RWPE1 (cell line): ENCODE results near the gene ST6GALNAC3.

Experiments used
- CTCF ChIA-PET: fragments of 350-600 bp; sonication (Branson Sonifier 250); formaldehyde crosslinking; extraction: SDS; loops from one replicate; lab custom pipeline; 2021; lab: Yijun Ruan, JAX
- POLR2A ChIA-PET: fragments of 400-600 bp; formaldehyde crosslinking; extraction: SDS; loops from one replicate; lab custom pipeline; 2020; ENCODE audit warnings: antibody characterized with exemption; ENCODE audit not compliant: low non-redundant PET; lab: Yijun Ruan, JAX
- DNase-seq: peaks from one replicate; pipeline ENCODE4 v3.0.0; 2012; ENCODE audit warnings: low spot score
- H3K27ac ChIP-seq: fragments of 450-650 bp; 2 replicates; pipeline ENCODE4 v1.5.1; 2017
- TF ChIP-seq, protein P1 (sequence below): fragments of 450-650 bp; conservative IDR thresholded peaks from 2 replicates; pipeline ENCODE4 v1.5.1; 2017; ENCODE audit warnings: low read depth, mild to moderate bottlenecking

The ST6GALNAC3 gene

DNA sequence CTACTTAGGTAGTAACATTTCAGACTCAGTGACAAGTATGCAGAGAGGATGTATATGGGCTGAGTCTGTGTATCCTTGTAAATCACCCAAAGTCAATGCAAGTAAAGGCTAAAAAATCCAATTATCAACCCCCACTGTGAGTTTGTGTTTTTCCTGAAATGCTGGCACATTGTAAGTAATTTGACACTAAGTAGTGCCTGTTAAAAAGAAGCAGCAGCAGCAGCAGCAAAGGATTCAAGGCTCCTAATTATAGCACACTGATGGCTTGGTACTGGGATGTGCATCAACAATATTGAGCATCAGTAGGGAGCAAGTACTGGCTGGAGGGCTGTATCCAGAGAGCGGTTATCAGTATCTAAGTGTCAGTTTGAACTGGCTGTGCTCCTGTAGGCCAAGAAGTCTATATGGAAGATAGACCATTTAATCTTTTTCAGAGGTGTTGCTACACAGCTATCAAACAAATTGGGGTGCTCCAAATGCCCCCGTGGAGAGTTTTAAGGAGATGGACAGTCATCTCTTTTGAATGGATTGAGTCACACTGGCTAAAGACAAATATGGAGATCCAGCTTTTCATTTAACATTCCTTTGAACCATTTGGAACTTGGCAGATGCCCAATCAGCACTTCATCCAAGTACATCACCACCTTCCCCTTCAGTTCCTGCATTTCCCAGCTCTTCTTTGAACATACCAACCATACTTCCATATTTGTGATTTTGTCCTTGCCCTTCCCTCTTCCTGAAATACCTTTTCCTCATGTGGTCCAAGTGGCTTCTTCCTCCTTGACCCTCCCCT lies 551.5 kb downstream of the ST6GALNAC3 start:
- ChIA-PET CTCF (no interaction called here), POLR2A (no interaction called here)
- no peak for DNase-seq
- TF ChIP-seq, protein P1, sequence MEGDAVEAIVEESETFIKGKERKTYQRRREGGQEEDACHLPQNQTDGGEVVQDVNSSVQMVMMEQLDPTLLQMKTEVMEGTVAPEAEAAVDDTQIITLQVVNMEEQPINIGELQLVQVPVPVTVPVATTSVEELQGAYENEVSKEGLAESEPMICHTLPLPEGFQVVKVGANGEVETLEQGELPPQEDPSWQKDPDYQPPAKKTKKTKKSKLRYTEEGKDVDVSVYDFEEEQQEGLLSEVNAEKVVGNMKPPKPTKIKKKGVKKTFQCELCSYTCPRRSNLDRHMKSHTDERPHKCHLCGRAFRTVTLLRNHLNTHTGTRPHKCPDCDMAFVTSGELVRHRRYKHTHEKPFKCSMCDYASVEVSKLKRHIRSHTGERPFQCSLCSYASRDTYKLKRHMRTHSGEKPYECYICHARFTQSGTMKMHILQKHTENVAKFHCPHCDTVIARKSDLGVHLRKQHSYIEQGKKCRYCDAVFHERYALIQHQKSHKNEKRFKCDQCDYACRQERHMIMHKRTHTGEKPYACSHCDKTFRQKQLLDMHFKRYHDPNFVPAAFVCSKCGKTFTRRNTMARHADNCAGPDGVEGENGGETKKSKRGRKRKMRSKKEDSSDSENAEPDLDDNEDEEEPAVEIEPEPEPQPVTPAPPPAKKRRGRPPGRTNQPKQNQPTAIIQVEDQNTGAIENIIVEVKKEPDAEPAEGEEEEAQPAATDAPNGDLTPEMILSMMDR, result no peak
- H3K27ac ChIP-seq, result no peak overlapping the region

DNA sequence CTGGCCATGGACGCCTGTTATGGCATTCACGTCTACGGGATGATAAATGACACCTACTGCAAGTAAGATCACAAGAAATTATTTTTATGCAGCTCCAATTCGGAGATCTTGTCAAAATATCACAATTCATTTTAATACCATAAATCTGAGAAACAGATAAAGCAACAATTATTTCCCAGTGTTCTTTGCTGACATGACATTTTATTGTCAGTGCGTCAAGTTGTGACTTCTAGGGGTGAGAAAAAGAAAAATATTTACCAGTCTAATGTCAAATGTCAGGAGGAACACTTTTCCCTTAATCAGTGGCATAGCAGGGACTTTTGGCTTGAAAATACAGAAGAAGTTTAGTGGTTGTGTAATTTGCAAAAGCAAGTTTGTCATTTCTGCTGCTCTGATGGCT lies 553.0 kb downstream of the ST6GALNAC3 start:
- DNase-seq, result no peak
- POLR2A ChIA-PET, result no interaction called here
- no peak overlapping the region for H3K27ac ChIP-seq
- TF ChIP-seq, protein P1, result no peak
- CTCF ChIA-PET, result no interaction called here

DNA sequence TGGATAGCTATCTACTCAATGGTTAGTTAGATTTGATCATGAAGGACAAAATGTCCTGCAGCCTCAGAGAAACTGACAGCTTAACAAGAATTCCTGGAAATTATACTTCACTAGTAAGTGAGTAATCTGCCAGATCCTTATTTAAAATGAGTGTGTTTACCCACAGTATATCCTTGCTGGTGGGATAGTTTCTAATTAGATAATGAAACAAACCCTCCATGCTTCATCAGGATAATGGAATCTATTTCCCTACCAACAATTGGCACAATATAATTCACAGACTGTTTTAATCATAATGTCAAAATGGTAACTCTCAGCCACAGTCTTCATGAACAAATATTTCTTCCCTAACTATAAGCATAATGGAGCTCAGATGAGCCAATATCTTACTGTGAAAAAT lies 553.4 kb downstream of the ST6GALNAC3 start:
- TF ChIP-seq, protein P1, result no peak
- no peak overlapping the region for H3K27ac ChIP-seq
- ChIA-PET POLR2A (no interaction called here), CTCF (no interaction called here)
- no peak for DNase-seq

DNA sequence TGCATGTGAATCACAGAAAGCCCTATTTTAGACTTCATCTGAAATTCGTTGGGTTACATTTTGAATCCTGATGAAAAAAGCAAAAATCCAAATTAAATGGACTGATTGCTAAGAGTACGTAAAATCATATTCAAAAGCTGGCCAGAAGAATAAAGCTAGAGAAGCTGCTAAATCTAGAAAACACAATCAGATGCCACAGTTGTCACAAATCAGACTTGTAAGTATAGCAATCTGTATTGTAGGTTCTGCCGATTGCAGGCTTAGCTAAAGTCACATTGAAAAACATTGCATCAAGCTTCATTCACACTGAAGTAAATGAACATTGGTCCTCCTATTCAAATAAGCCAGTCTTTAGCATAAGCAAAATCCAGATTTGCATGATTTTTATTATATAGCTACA lies 557.6 kb downstream of the ST6GALNAC3 start:
- ChIA-PET POLR2A (no interaction called here), CTCF (no interaction called here)
- no peak overlapping the region for H3K27ac ChIP-seq
- TF ChIP-seq, protein P1, result no peak
- no peak for DNase-seq

GRCh38 chr1:76635784-76636183 lies 561.2 kb downstream of the ST6GALNAC3 start:
- TF ChIP-seq, protein P1, result no peak
- ChIA-PET CTCF (interaction anchor here (0.7 kb wide), 1 partner anchor 268 kb away, joined by 3 read pairs; no protein-coding TSS in a partner anchor), POLR2A (no interaction called here)
- no peak for DNase-seq
- no peak overlapping the region for H3K27ac ChIP-seq

DNA sequence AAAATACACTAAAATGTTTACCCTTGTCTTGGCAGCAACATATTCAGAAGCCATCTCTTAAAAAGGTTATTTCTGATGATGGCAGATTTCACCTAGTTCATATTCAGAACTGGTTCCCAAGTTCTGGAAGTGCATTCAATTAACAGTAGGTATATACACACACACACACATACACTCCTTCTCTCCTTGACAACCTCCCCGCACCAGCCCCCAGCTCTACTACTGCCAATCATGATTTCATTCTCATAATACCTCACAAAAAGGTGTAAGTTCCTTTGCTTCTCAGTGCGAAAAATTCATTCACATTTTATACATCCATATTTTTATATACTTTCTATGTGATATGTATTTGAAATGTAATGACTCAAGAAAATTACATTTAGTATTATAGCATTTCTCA lies 564.6 kb downstream of the ST6GALNAC3 start:
- ChIA-PET POLR2A (no interaction called here), CTCF (interaction anchor here (0.6 kb wide), 1 partner anchor 1302 kb away, joined by 3 read pairs; no protein-coding TSS in a partner anchor)
- TF ChIP-seq, protein P1, result no peak
- DNase-seq, result no peak
- no peak overlapping the region for H3K27ac ChIP-seq
